ENCODE data around the gene ZMPSTE24. TPM values are rescaled to one million over a fixed set of nuclear protein-coding genes. Genes with fewer than 3 reads are reported as not detected.
A peak's percentile ranks its signal among the peaks of the same experiment; 100 is the strongest.

ZMPSTE24 gene
- total RNA-seq, 1 experiment from 2014 or later = 37.9 TPM

GRCh38 chr1:40305451-40305850, 47.4 kb downstream of the ZMPSTE24 start:
- no peaks in the 10 kb centered on the region for H3K27me3 ChIP-seq (ENCODE audit: control insufficient read depth, insufficient read depth, low read length)
- no peak overlapping the region for H3K4me3 ChIP-seq (ENCODE audit: insufficient read depth, low read depth, low read length)
- no peaks in the 10 kb centered on the region for H3K36me3 ChIP-seq (replicated peaks; ENCODE audit: control insufficient read depth, insufficient read depth, low read length)
- DNase-seq = peak; percentile 63

- H3K36me3 ChIP-seq (replicated peaks; ENCODE audit: control insufficient read depth, insufficient read depth, low read length) = no peaks in the 10 kb centered on the region
- H3K27me3 ChIP-seq (ENCODE audit: control insufficient read depth, insufficient read depth, low read length) = no peaks in the 10 kb centered on the region
- no peak overlapping the region for H3K4me3 ChIP-seq (ENCODE audit: insufficient read depth, low read depth, low read length)
- DNase-seq = no peak
Measured at GRCh38 chr1:40305871-40306270, 47.8 kb downstream of the ZMPSTE24 start.

GRCh38 chr1:40306296-40306695, 48.3 kb downstream of the ZMPSTE24 start:
- H3K36me3 ChIP-seq (replicated peaks; ENCODE audit: control insufficient read depth, insufficient read depth, low read length) = no peaks in the 10 kb centered on the region
- H3K27me3 ChIP-seq (ENCODE audit: control insufficient read depth, insufficient read depth, low read length) = no peaks in the 10 kb centered on the region
- H3K4me3 ChIP-seq (ENCODE audit: insufficient read depth, low read depth, low read length) = no peak overlapping the region
- DNase-seq = no peak

- Histone ChIP-seq H3K27me3 (ENCODE audit: control insufficient read depth, insufficient read depth, low read length) (0 out of 2 replicates have a peak, but pooled peaks cover 1% of the 10 kb centered on the region), H3K36me3 (replicated peaks; ENCODE audit: control insufficient read depth, insufficient read depth, low read length) (no peaks in the 10 kb centered on the region), H3K4me3 (ENCODE audit: insufficient read depth, low read depth, low read length) (no peak overlapping the region)
- no peak for DNase-seq
Measured at GRCh38 chr1:40307186-40307585, 49.1 kb downstream of the ZMPSTE24 start.

GRCh38 chr1:40308036-40308727, 50.1 kb downstream of the ZMPSTE24 start:
- no peak overlapping the region for H3K4me3 ChIP-seq (ENCODE audit: insufficient read depth, low read depth, low read length)
- H3K27me3 ChIP-seq (ENCODE audit: control insufficient read depth, insufficient read depth, low read length) = peaks cover 3% of the 10 kb centered on the region; the same call in 1 of the 2 replicates
- no peak for DNase-seq
- H3K36me3 ChIP-seq (replicated peaks; ENCODE audit: control insufficient read depth, insufficient read depth, low read length) = no peaks in the 10 kb centered on the region

- DNase-seq = no peak
- H3K4me3 ChIP-seq (ENCODE audit: insufficient read depth, low read depth, low read length) = no peak overlapping the region
Measured at GRCh38 chr1:40309374-40310128, 51.5 kb downstream of the ZMPSTE24 start.

GRCh38 chr1:40310129-40310461, 52.1 kb downstream of the ZMPSTE24 start:
- no peak for DNase-seq
- Histone ChIP-seq H3K27me3 (ENCODE audit: control insufficient read depth, insufficient read depth, low read length) (peaks cover 19% of the 10 kb centered on the region), H3K36me3 (replicated peaks; ENCODE audit: control insufficient read depth, insufficient read depth, low read length) (no peaks in the 10 kb centered on the region), H3K4me3 (ENCODE audit: insufficient read depth, low read depth, low read length) (no peak overlapping the region)

More at GRCh38 chr1:40309374-40310128, 51.5 kb downstream of the ZMPSTE24 start:
- Histone ChIP-seq H3K27me3 (ENCODE audit: control insufficient read depth, insufficient read depth, low read length) (peaks cover 13% of the 10 kb centered on the region), H3K36me3 (replicated peaks; ENCODE audit: control insufficient read depth, insufficient read depth, low read length) (no peaks in the 10 kb centered on the region)

- H3K4me3 ChIP-seq (ENCODE audit: insufficient read depth, low read depth, low read length) = no peak overlapping the region
- H3K27me3 ChIP-seq (ENCODE audit: control insufficient read depth, insufficient read depth, low read length) = peaks cover 27% of the 10 kb centered on the region
- DNase-seq = peak; percentile 82
- H3K36me3 ChIP-seq (replicated peaks; ENCODE audit: control insufficient read depth, insufficient read depth, low read length) = no peaks in the 10 kb centered on the region
Measured at GRCh38 chr1:40310983-40311642, 53.1 kb downstream of the ZMPSTE24 start.

GRCh38 chr1:40311692-40312091, 53.7 kb downstream of the ZMPSTE24 start:
- DNase-seq = no peak
- Histone ChIP-seq H3K4me3 (ENCODE audit: insufficient read depth, low read depth, low read length) (no peak overlapping the region), H3K36me3 (replicated peaks; ENCODE audit: control insufficient read depth, insufficient read depth, low read length) (no peaks in the 10 kb centered on the region), H3K27me3 (ENCODE audit: control insufficient read depth, insufficient read depth, low read length) (peaks cover 33% of the 10 kb centered on the region)

- H3K27me3 ChIP-seq (ENCODE audit: control insufficient read depth, insufficient read depth, low read length) = peaks cover 41% of the 10 kb centered on the region
- DNase-seq = peak; percentile 60
- no peaks in the 10 kb centered on the region for H3K36me3 ChIP-seq (replicated peaks; ENCODE audit: control insufficient read depth, insufficient read depth, low read length)
- no peak overlapping the region for H3K4me3 ChIP-seq (ENCODE audit: insufficient read depth, low read depth, low read length)
Measured at GRCh38 chr1:40312238-40313205, 54.5 kb downstream of the ZMPSTE24 start.

- DNase-seq = peak; percentile 7
- Histone ChIP-seq H3K27me3 (ENCODE audit: control insufficient read depth, insufficient read depth, low read length) (peaks cover 47% of the 10 kb centered on the region), H3K4me3 (ENCODE audit: insufficient read depth, low read depth, low read length) (no peak overlapping the region), H3K36me3 (replicated peaks; ENCODE audit: control insufficient read depth, insufficient read depth, low read length) (no peaks in the 10 kb centered on the region)
Measured at GRCh38 chr1:40313329-40313957, 55.4 kb downstream of the ZMPSTE24 start.

- Histone ChIP-seq H3K4me3 (ENCODE audit: insufficient read depth, low read depth, low read length) (no peak overlapping the region), H3K36me3 (replicated peaks; ENCODE audit: control insufficient read depth, insufficient read depth, low read length) (no peaks in the 10 kb centered on the region), H3K27me3 (ENCODE audit: control insufficient read depth, insufficient read depth, low read length) (peaks cover 51% of the 10 kb centered on the region)
- peak; percentile 14 for DNase-seq
Measured at GRCh38 chr1:40313958-40314720, 56.1 kb downstream of the ZMPSTE24 start.

- Histone ChIP-seq H3K4me3 (ENCODE audit: insufficient read depth, low read depth, low read length) (peak overlapping the region; percentile 31), H3K36me3 (replicated peaks; ENCODE audit: control insufficient read depth, insufficient read depth, low read length) (no peaks in the 10 kb centered on the region), H3K27me3 (ENCODE audit: control insufficient read depth, insufficient read depth, low read length) (peaks cover 53% of the 10 kb centered on the region)
- DNase-seq = no peak
Measured at GRCh38 chr1:40314721-40315238, 56.7 kb downstream of the ZMPSTE24 start.
